ENCODE data around the gene SEPHS2. TPM values are rescaled to one million over a fixed set of nuclear protein-coding genes. Genes with fewer than 3 reads are reported as not detected.

Gene SEPHS2
- total RNA-seq, 1 donor from 2014 or later = 37.0 TPM

- Mint-ChIP-seq H3K27me3 (ENCODE audit: low read depth, unreplicated experiment) (no peaks in the 10 kb centered on the region), H3K36me3 (ENCODE audit: low read depth, unreplicated experiment) (peaks cover 13% of the 10 kb centered on the region), H3K4me3 (ENCODE audit: unreplicated experiment) (peak within 1 kb of the TSS; percentile 90), H3K9me3 (ENCODE audit: unreplicated experiment) (peaks cover 3% of the 10 kb centered on the region), H3K4me1 (ENCODE audit: low read depth, unreplicated experiment) (peaks cover 16% of the 10 kb centered on the region), H3K27ac (ENCODE audit: unreplicated experiment) (peak within 1 kb of the TSS; percentile 92)
- peaks cover 26% of the 10 kb centered on the region for H3K4me1 ChIP-seq (ENCODE audit: insufficient read depth, low read length)
- peak within 1 kb of the TSS; percentile 80 for H3K27ac ChIP-seq (ENCODE audit: low read depth, low read length)
- H3K9ac ChIP-seq (ENCODE audit: low read length) = peak within 1 kb of the TSS; percentile 79
- peaks cover 42% of the 10 kb centered on the region for H3K79me2 ChIP-seq (ENCODE audit: insufficient read depth, low read length)
- TF ChIP-seq EZH2 (IDR thresholded peaks at IDR 0.05; ENCODE audit: insufficient read depth, low read length) = no peak
- TF ChIP-seq, protein P1, sequence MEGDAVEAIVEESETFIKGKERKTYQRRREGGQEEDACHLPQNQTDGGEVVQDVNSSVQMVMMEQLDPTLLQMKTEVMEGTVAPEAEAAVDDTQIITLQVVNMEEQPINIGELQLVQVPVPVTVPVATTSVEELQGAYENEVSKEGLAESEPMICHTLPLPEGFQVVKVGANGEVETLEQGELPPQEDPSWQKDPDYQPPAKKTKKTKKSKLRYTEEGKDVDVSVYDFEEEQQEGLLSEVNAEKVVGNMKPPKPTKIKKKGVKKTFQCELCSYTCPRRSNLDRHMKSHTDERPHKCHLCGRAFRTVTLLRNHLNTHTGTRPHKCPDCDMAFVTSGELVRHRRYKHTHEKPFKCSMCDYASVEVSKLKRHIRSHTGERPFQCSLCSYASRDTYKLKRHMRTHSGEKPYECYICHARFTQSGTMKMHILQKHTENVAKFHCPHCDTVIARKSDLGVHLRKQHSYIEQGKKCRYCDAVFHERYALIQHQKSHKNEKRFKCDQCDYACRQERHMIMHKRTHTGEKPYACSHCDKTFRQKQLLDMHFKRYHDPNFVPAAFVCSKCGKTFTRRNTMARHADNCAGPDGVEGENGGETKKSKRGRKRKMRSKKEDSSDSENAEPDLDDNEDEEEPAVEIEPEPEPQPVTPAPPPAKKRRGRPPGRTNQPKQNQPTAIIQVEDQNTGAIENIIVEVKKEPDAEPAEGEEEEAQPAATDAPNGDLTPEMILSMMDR (IDR thresholded peaks at IDR 0.05; ENCODE audit: insufficient read depth, low read depth, low read length) = no peak
- H3K36me3 ChIP-seq (ENCODE audit: insufficient read depth, low read length) = peaks cover 5% of the 10 kb centered on the region
- FAIRE-seq = no peak
- H3K4me2 ChIP-seq (ENCODE audit: low read length) = peak within 1 kb of the TSS; percentile 86
- H3K9me3 ChIP-seq (ENCODE audit: insufficient read depth, low read depth, low read length) = no peaks in the 10 kb centered on the region
- H3K27me3 ChIP-seq (ENCODE audit: insufficient read depth, low read length) = no peaks in the 10 kb centered on the region
- no peaks in the 10 kb centered on the region for H4K20me1 ChIP-seq (ENCODE audit: insufficient read depth, low read length)
- H3K4me3 ChIP-seq (ENCODE audit: insufficient read depth, low read depth, low read length) = peak within 1 kb of the TSS; percentile 60
- peak within 1 kb of the TSS; percentile 83 for H2AFZ ChIP-seq (ENCODE audit: low read depth, low read length)
- DNase-seq (ENCODE audit: low read depth) = peak; percentile 84
Observed at GRCh38 chr16:30395155-30395991, 50.3 kb downstream of the SEPHS2 start, which contains the start of gene ZNF48. Gene ZNF48, plus strand, starts transcription at chr16:30395420. Its CDS starts 375 bp downstream, at chr16:30395795.

DNA sequence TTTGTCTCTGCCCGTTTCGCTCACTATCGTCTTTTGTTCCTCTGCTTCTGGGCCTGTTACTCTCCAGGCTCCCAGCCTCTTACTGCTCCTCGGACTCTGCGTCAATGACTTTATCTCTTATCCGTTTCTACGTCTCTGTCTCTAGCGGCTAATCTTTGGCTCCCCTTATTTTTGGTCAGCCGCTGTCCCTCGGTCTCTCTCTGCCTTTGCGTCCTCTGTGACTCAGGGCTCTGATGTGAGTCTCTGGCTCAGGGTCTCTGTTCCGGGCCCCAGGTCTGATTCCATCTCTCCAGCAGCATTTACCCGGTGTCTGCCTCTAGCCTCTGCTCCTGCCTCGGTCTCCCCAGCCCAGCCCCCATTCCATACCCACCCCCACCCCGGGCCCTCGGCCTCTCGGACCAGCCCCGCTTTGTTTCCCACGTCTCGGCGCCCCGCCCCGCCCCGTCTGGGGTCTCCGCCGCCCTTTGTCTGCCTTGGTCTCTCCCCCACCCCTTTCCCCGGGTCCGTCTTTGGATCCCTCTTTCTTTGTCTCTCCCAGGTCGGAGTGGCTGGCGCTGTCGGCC is 51.0 kb downstream of the SEPHS2 start:
- H3K9ac ChIP-seq (ENCODE audit: low read length) = peak overlapping the region; percentile 79
- DNase-seq (ENCODE audit: low read depth) (peak; percentile 57), FAIRE-seq (no peak)
- H3K4me1 ChIP-seq (ENCODE audit: insufficient read depth, low read length) = peaks cover 22% of the 10 kb centered on the region
- peak overlapping the region; percentile 86 for H3K4me2 ChIP-seq (ENCODE audit: low read length)
- Mint-ChIP-seq H3K27ac (ENCODE audit: unreplicated experiment) (peak overlapping the region; percentile 92), H3K9me3 (ENCODE audit: unreplicated experiment) (peaks cover 3% of the 10 kb centered on the region), H3K4me1 (ENCODE audit: low read depth, unreplicated experiment) (peaks cover 13% of the 10 kb centered on the region), H3K4me3 (ENCODE audit: unreplicated experiment) (peak overlapping the region; percentile 83), H3K27me3 (ENCODE audit: low read depth, unreplicated experiment) (no peaks in the 10 kb centered on the region), H3K36me3 (ENCODE audit: low read depth, unreplicated experiment) (peaks cover 13% of the 10 kb centered on the region)
- peaks cover 42% of the 10 kb centered on the region for H3K79me2 ChIP-seq (ENCODE audit: insufficient read depth, low read length)
- TF ChIP-seq, protein P1 (IDR thresholded peaks at IDR 0.05; ENCODE audit: insufficient read depth, low read depth, low read length) = no peak
- TF ChIP-seq EZH2 (IDR thresholded peaks at IDR 0.05; ENCODE audit: insufficient read depth, low read length) = no peak
- H2AFZ ChIP-seq (ENCODE audit: low read depth, low read length) = peak overlapping the region; percentile 83
- H3K36me3 ChIP-seq (ENCODE audit: insufficient read depth, low read length) = peaks cover 5% of the 10 kb centered on the region
- no peaks in the 10 kb centered on the region for H3K9me3 ChIP-seq (ENCODE audit: insufficient read depth, low read depth, low read length)
- H3K4me3 ChIP-seq (ENCODE audit: insufficient read depth, low read depth, low read length) = peak overlapping the region; percentile 60
- H4K20me1 ChIP-seq (ENCODE audit: insufficient read depth, low read length) = no peaks in the 10 kb centered on the region
- peak overlapping the region; percentile 80 for H3K27ac ChIP-seq (ENCODE audit: low read depth, low read length)
- no peaks in the 10 kb centered on the region for H3K27me3 ChIP-seq (ENCODE audit: insufficient read depth, low read length)

Other genes starting within 250 kb of the SEPHS2 start
- gene SULT1A3, start 246.6 kb downstream of the SEPHS2 start, total RNA-seq = 8.6 and 11.9 TPM in 2 replicates
- 7.7 and 12.3 TPM in 2 replicates for gene NPIPB13, start 197.4 kb downstream of the SEPHS2 start, total RNA-seq
- 58.8 TPM in 2 replicates for gene CD2BP2, start 90.6 kb downstream of the SEPHS2 start, total RNA-seq
- 50.3 and 50.8 TPM in 2 replicates for gene TBC1D10B, start 75.4 kb downstream of the SEPHS2 start, total RNA-seq
- not detected in 2 replicates for gene MYL11, start 71.1 kb downstream of the SEPHS2 start, total RNA-seq
- 0.48 and 0.96 TPM in 2 replicates for gene SEPTIN1, start 63.3 kb downstream of the SEPHS2 start, total RNA-seq
- 16.0 and 19.5 TPM in 2 replicates for gene ZNF48, start 50.5 kb downstream of the SEPHS2 start, total RNA-seq
- 13.9 and 15.5 TPM in 2 replicates for gene ZNF771, start 38.3 kb downstream of the SEPHS2 start, total RNA-seq
- 31.0 and 36.5 TPM in 2 replicates for gene DCTPP1, start 15.8 kb downstream of the SEPHS2 start, total RNA-seq
- gene ITGAL, start 26.9 kb upstream of the SEPHS2 start, total RNA-seq = 0.23 TPM in 1 of 2 replicates, not detected in the other
- gene ZNF768, start 80.7 kb upstream of the SEPHS2 start, total RNA-seq = 23.1 and 26.6 TPM in 2 replicates
- 5.2 and 6.6 TPM in 2 replicates for gene ZNF747, start 89.0 kb upstream of the SEPHS2 start, total RNA-seq
- gene ZNF764, start 112.5 kb upstream of the SEPHS2 start, total RNA-seq = 6.9 and 8.5 TPM in 2 replicates
- gene ZNF688, start 125.8 kb upstream of the SEPHS2 start, total RNA-seq = 5.4 and 5.9 TPM in 2 replicates
- gene ZNF785, start 139.8 kb upstream of the SEPHS2 start, total RNA-seq = 9.3 and 9.7 TPM in 2 replicates
- 7.5 and 7.9 TPM in 2 replicates for gene ZNF689, start 164.5 kb upstream of the SEPHS2 start, total RNA-seq
- 27.3 and 32.1 TPM in 2 replicates for gene PRR14, start 205.1 kb upstream of the SEPHS2 start, total RNA-seq
- 69.3 and 75.0 TPM in 2 replicates for gene FBRS, start 212.6 kb upstream of the SEPHS2 start, total RNA-seq

Measured in astrocyte (in vitro differentiated cells and primary cell).